Skin of body (tissue), 2 donors: ENCODE data around the gene MAZ. TPM values are rescaled to one million over a fixed set of nuclear protein-coding genes. Genes with fewer than 3 reads are reported as not detected.
"Not testable (repeated sequence)": the region's sequence is repeated elsewhere in the genome, so short reads cannot be mapped to it uniquely, and the experiment has no call there.

Experiments used
- DNase-seq: peaks from one replicate; lab custom pipeline; 2025; lab: John Stamatoyannopoulos, UW
- total RNA-seq: library from RNA; depleted of rRNA; stranded (reverse); fragments of >200 nt; gene quantifications from one replicate; pipeline ENCODE4 v1.2.3, GENCODE V29; 2014

Gene MAZ
- total RNA-seq, 1 donor from 2014 or later, result 93.1 TPM

GRCh38 chr16:29784157-29784556 lies 22.2 kb upstream of the MAZ start:
- no peak for DNase-seq

GRCh38 chr16:29784901-29785500 lies 21.3 kb upstream of the MAZ start:
- DNase-seq, result peak; percentile 23

- not testable (repeated sequence) for DNase-seq
These were observed 19.2 kb upstream of the MAZ start for GRCh38 chr16:29787155-29787554.

- peak; percentile 50 for DNase-seq
These were observed 16.6 kb upstream of the MAZ start for GRCh38 chr16:29789775-29790182.

GRCh38 chr16:29790183-29790948 lies 16.0 kb upstream of the MAZ start, which contains the start of gene KIF22:
TSS of gene KIF22 (plus strand) at chr16:29790751. CDS start at chr16:29790760, 9 bp downstream.
- DNase-seq, result peak; percentile 99

- no peak for DNase-seq
These were observed 15.1 kb upstream of the MAZ start for GRCh38 chr16:29790949-29791844.

GRCh38 chr16:29791845-29792807 lies 14.2 kb upstream of the MAZ start:
- DNase-seq, result no peak

- DNase-seq, result not testable (repeated sequence)
These were observed 13.2 kb upstream of the MAZ start for GRCh38 chr16:29793153-29793552.

- no peak for DNase-seq
These were observed 12.1 kb upstream of the MAZ start for GRCh38 chr16:29794231-29794710.

- no peak for DNase-seq
These were observed 3.9 kb upstream of the MAZ start for GRCh38 chr16:29802416-29802935.

GRCh38 chr16:29804020-29804419 lies 2.3 kb upstream of the MAZ start:
- DNase-seq, result no peak

GRCh38 chr16:29804455-29805231 lies 1.7 kb upstream of the MAZ start:
- DNase-seq, result no peak

- DNase-seq, result peak; percentile 99
These were observed 864 bp upstream of the MAZ start for GRCh38 chr16:29805232-29806098.

- DNase-seq, result no peak
These were observed 504 bp downstream of the MAZ start for GRCh38 chr16:29806641-29807425.

GRCh38 chr16:29807426-29808218 lies 1.3 kb downstream of the MAZ start:
- peak; percentile 92 for DNase-seq

- DNase-seq, result no peak
These were observed 2.0 kb downstream of the MAZ start for GRCh38 chr16:29808219-29808900.
